Activated naive CD8-positive, alpha-beta T cell (primary cell): ENCODE data around the gene PRPH.
"Not testable (repeated sequence)": the region's sequence is repeated elsewhere in the genome, so short reads cannot be mapped to it uniquely, and the experiment has no call there.

ENCODE experiments used
- H3K27ac Mint-ChIP-seq: one replicate; pipeline ENCODE4 v1.8.0; 2021; ENCODE audit warnings: mixed read lengths
- H3K27me3 Mint-ChIP-seq: one replicate; pipeline ENCODE4 v1.8.0; 2021; ENCODE audit warnings: mixed read lengths
- H3K36me3 Mint-ChIP-seq: one replicate; pipeline ENCODE4 v1.8.0; 2021; ENCODE audit warnings: mixed read lengths
- H3K4me1 Mint-ChIP-seq: one replicate; pipeline ENCODE4 v1.8.0; 2021; ENCODE audit warnings: low read depth, mixed read lengths
- H3K4me3 Mint-ChIP-seq: one replicate; pipeline ENCODE4 v1.8.0; 2021; ENCODE audit warnings: mild to moderate bottlenecking, mixed read lengths
- H3K9me3 Mint-ChIP-seq: one replicate; pipeline ENCODE4 v1.8.0; 2021; ENCODE audit warnings: low read depth, mixed read lengths

The PRPH gene

DNA sequence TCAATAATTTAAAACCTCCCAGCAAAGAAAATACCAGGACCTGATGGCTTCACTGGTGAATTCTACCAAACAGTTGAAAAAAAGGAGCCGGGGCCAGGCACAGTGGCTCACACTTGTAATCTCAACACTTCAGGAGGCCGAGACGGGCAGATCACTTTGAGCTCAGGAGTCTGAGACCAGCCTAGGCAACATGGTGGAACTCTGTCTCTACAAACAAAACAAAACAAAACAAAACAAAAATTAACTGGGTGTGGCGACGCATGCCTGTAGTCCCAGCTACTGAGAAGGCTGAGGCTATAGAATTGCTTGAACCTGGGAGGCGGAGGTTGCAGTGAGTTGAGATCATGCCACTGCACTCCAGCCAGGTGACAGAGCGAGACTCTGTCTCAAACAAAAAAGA is 14.4 kb downstream of the PRPH start:
- Mint-ChIP-seq H3K9me3 (no peaks in the 10 kb centered on the region), H3K4me3 (no peak overlapping the region), H3K36me3 (no peaks in the 10 kb centered on the region), H3K27me3 (peaks cover 23% of the 10 kb centered on the region), H3K4me1 (no peaks in the 10 kb centered on the region), H3K27ac (no peak overlapping the region)

DNA sequence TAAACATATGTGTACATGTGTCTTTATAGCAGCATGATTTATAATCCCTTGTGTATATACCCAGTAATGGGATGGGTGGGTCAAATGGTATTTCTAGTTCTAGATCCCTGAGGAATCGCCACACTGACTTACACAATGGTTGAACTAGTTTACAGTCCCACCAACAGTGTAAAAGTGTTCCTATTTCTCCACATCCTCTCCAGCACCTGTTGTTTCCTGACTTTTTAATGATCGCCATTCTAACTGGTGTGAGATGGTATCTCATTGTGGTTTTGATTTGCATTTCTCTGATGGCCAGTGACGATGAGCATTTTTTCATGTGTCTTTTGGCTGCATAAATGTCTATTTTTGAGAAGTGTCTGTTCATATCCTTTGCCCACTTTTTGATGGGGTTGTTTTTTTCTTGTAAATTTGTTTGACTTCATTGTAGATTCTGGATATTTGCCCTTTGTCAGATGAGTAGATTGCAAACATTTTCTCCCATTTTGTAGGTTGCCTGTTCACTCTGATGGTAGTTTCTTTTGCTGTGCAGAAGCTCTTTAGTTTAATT is 15.6 kb downstream of the PRPH start:
- H3K36me3 Mint-ChIP-seq, H3K4me3 Mint-ChIP-seq, H3K9me3 Mint-ChIP-seq, H3K27ac Mint-ChIP-seq, H3K4me1 Mint-ChIP-seq: not testable (repeated sequence)
- H3K27me3 Mint-ChIP-seq: peaks cover 21% of the 10 kb centered on the region

DNA sequence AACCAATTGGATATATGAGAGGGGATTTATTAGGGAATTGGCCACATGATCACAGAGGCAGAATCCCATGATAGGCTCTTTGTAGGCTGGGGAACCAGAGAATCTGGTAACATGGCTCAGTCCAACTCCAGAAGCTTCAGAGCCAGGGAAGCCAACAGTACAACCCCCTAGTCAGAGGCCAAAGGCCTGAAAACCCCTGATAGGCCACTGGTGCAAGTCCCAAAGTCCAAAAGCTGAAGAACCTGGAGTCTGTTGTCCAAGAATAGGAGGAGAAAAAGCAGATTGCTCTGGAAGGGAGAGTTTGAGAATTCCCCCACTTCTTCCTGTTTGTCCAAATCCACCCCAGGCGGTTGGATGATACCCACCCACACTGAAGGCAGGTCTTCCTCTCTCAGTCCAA is 19.9 kb downstream of the PRPH start:
- H3K4me1 Mint-ChIP-seq: no peaks in the 10 kb centered on the region
- H3K27ac Mint-ChIP-seq: no peak overlapping the region
- no peaks in the 10 kb centered on the region for H3K9me3 Mint-ChIP-seq
- peaks cover 5% of the 10 kb centered on the region for H3K27me3 Mint-ChIP-seq
- no peak overlapping the region for H3K4me3 Mint-ChIP-seq
- H3K36me3 Mint-ChIP-seq: no peaks in the 10 kb centered on the region

DNA sequence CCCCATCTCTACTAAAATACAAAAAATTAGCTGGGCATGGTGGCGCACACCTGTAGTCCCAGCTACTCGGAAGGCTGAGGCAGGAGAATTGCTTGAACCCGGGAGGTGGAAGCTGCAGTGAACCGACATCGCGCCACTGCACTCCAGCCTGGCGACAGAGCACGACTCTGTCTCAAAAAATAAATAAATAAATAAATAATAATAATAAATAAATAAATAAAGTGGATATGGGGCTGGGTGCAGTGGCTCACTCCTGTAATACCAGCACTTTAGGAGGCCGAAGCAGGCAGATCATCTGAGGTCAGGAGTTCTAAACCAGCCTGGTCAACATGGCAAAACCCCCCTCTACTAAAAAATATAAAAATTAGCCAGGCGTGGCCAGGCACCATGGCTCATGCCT is 22.2 kb downstream of the PRPH start:
- not testable (repeated sequence) for H3K27ac Mint-ChIP-seq, H3K4me3 Mint-ChIP-seq, H3K36me3 Mint-ChIP-seq, H3K9me3 Mint-ChIP-seq, H3K27me3 Mint-ChIP-seq, H3K4me1 Mint-ChIP-seq

DNA sequence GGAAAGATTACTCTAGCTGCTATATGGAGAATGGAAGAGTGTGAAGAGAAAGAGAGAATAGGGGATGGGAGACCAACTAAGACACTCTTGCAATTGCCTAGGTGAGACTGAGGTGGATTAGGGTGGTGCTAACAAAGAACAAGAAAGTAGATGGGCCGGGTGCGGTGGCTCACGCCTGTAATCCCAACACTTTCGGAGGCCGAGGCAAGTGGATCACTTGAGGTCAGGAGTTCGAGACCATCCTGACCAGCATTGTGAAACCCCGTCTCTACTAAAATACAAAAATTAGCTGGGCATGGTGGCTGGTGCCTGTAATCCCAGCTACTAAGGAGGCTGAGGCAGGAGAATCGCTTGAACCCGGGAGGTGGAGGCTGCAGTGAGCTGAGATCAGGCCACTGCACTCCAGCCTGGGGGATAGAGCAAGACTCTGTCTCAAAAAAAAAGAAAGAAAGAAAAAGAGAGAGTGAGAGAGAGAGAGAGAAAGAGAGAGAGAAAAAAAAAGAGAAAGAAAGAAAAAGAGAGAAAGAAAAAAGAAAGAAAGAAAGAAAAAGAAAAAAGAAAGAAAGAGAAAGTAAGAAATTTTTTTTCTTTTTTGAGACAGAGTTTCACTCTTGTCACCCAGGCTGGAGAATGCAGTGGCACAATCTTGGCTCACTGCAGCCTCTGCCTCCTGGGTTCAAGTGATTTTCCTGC is 25.6 kb downstream of the PRPH start:
- not testable (repeated sequence) for H3K27ac Mint-ChIP-seq, H3K27me3 Mint-ChIP-seq, H3K36me3 Mint-ChIP-seq, H3K9me3 Mint-ChIP-seq
- peak overlapping the region; percentile 50 for H3K4me3 Mint-ChIP-seq
- H3K4me1 Mint-ChIP-seq: peaks cover 15% of the 10 kb centered on the region

DNA sequence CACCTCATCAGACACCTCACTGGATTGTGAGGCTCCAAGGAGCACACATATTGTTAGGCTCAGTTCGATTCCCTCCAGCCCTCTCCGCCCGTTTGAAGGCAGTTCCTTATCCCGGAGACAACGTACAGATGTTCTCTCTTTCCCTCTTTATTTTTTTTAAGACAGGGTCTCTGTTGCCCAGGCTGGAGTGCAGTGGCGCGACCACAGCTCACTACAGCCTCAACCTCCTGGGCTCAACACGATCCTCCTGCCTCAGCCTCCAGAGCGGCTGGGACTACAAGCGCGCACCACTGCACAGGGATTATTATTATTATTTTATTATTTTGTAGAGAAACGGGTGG is 27.4 kb downstream of the PRPH start:
- Mint-ChIP-seq H3K4me1 (peaks cover 15% of the 10 kb centered on the region), H3K4me3 (peak overlapping the region; percentile 95), H3K27ac (peak overlapping the region; percentile 89), H3K36me3 (no peaks in the 10 kb centered on the region), H3K9me3 (no peaks in the 10 kb centered on the region), H3K27me3 (no peaks in the 10 kb centered on the region)

DNA sequence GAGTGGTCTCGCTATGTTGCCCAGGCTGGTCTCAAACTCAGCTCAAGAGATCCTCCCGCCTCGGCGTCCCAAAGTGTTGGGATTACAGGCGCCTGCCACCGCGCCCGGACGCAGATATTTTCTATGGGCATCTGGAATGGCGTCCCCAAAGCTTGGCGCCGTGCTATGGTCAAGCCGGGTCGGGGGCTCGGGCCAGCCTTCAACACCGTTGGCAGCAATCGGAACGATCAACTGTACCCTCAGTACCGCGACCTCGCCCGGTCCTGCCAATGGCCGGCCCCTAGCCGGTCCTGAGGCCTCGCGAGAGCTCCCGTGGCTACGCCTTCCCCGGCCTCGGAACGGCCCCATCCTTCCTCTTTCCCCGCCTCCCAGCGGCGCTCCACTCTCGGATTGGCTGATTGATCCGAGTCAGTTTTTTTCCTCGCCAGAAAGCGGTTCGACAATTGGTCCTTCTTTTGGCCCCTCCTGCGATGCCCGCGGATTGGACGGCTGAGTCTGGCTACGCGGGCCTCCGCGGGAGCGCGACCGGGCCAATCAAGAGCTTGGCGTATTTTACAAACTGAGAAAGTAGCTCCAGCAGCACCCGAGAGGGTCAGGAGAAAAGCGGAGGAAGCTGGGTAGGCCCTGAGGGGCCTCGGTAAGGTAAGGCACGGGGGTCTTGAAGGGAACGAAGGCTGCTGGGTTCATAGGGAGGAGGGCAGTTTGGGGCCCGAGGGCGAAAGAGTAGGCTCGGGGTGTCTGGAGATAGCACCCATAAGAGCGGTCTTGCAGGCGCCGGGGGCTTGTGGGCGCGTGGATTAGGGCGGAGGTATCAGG is 28.0 kb downstream of the PRPH start, which contains the start of gene TROAP:
Gene TROAP, plus strand, starts transcription at position 548 of the 816 bp plus-strand sequence. CDS start 354 bp downstream, outside the sequence.
- H3K9me3 Mint-ChIP-seq: no peaks in the 10 kb centered on the region
- H3K27me3 Mint-ChIP-seq: no peaks in the 10 kb centered on the region
- peaks cover 15% of the 10 kb centered on the region for H3K4me1 Mint-ChIP-seq
- H3K4me3 Mint-ChIP-seq: peak within 1 kb of the TSS; percentile 95
- no peaks in the 10 kb centered on the region for H3K36me3 Mint-ChIP-seq
- H3K27ac Mint-ChIP-seq: peak within 1 kb of the TSS; percentile 89

DNA sequence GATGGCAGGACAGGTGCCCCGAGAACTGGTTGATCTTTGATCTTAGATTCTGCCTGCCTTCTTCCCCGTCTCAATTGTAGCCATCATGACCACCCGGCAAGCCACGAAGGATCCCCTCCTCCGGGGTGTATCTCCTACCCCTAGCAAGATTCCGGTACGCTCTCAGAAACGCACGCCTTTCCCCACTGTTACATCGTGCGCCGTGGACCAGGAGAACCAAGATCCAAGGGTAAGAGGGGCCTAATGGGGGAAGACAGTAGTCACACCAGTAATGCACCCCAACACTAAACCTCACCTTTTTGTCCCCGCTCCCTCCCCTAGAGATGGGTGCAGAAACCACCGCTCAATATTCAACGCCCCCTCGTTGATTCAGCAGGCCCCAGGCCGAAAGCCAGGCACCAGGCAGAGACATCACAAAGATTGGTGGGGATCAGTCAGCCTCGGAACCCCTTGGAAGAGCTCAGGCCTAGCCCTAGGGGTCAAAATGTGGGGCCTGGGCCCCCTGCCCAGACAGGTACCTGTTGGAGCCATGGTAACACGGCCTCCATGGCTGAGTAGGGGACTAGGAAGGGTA is 28.7 kb downstream of the PRPH start:
- no peaks in the 10 kb centered on the region for H3K27me3 Mint-ChIP-seq
- peaks cover 15% of the 10 kb centered on the region for H3K4me1 Mint-ChIP-seq
- H3K4me3 Mint-ChIP-seq: peak overlapping the region; percentile 95
- peak overlapping the region; percentile 89 for H3K27ac Mint-ChIP-seq
- no peaks in the 10 kb centered on the region for H3K9me3 Mint-ChIP-seq
- no peaks in the 10 kb centered on the region for H3K36me3 Mint-ChIP-seq

DNA sequence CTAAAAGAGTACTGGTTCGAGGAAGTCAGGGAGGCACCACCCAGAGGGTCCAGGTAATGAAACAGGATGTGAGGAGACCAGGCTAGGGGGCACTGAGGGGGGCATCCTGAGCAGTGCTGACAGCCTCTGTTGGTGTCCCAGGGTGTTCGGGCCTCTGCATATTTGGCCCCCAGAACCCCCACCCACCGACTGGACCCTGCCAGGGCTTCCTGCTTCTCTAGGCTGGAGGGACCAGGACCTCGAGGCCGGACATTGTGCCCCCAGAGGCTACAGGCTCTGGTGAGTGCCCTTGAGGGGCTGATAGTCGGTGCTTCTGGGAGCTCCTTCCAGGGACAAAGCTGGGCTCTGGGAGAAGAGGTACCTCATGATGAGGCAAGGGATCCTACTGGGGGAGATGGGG is 30.7 kb downstream of the PRPH start:
- H3K4me1 Mint-ChIP-seq: peaks cover 15% of the 10 kb centered on the region
- no peaks in the 10 kb centered on the region for H3K9me3 Mint-ChIP-seq
- no peak overlapping the region for H3K27ac Mint-ChIP-seq
- no peaks in the 10 kb centered on the region for H3K27me3 Mint-ChIP-seq
- no peaks in the 10 kb centered on the region for H3K36me3 Mint-ChIP-seq
- H3K4me3 Mint-ChIP-seq: no peak overlapping the region

DNA sequence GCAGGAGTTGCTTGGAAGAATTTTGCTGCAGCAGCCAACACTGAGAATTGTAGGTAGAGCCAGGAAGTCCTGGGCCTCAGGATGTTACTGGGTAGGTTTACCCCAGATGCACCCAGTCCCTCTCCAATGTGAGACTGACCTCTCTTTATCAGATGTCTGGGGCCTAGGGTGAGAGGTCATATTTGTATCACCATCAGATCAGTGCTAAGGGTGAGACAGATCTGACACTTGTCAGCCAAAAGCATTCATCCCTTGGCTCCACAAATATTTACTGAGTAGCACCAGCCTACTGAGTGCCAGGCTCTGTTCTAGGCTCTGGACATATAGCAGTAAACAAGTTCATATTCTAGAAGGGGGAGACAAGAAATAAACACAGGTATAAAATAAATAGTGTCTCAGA is 32.4 kb downstream of the PRPH start:
- Mint-ChIP-seq H3K9me3 (no peaks in the 10 kb centered on the region), H3K36me3 (no peaks in the 10 kb centered on the region), H3K27ac (no peak overlapping the region), H3K4me1 (peaks cover 9% of the 10 kb centered on the region), H3K4me3 (no peak overlapping the region), H3K27me3 (peaks cover 8% of the 10 kb centered on the region)

DNA sequence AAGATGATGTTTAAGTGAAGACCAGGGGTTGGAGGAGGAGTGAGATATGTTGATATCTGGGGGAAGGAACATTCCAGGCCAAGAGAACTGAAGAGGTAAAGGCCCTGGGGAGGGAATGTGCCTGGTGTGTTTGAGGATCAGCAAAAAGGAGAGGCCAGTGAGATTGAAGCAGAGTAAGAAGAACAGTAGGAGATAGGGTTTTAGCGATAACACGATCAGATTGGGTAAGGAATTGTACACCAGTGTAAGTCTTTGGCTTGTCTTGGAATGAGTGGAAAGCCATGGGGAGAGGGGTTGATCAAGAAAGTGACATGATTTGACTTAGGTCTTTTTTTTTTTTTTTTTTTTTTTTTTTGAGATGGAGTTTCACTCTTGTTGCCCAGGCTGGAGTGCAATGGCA is 32.9 kb downstream of the PRPH start:
- no peak overlapping the region for H3K4me3 Mint-ChIP-seq
- peaks cover 11% of the 10 kb centered on the region for H3K27me3 Mint-ChIP-seq
- H3K27ac Mint-ChIP-seq: no peak overlapping the region
- no peaks in the 10 kb centered on the region for H3K36me3 Mint-ChIP-seq
- no peaks in the 10 kb centered on the region for H3K9me3 Mint-ChIP-seq
- H3K4me1 Mint-ChIP-seq: peaks cover 9% of the 10 kb centered on the region

DNA sequence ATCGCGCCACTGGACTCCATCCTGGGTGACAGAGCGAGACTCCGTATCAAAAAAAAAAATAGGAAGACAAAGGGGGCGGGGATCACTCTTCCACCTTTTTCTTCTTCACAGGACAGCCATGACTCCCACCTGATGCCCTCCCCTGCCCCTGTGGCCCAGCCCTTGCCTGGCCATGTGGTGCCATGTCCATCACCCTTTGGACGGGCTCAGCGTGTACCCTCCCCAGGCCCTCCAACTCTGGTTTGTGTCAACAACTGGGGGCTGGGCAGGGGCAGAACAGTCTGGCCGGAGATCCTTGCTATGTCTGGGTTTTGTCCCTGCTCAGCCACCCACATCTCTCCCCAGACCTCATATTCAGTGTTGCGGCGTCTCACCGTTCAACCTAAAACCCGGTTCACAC is 33.9 kb downstream of the PRPH start:
- H3K27ac Mint-ChIP-seq: no peak overlapping the region
- H3K4me3 Mint-ChIP-seq: no peak overlapping the region
- H3K36me3 Mint-ChIP-seq: no peaks in the 10 kb centered on the region
- H3K9me3 Mint-ChIP-seq: no peaks in the 10 kb centered on the region
- H3K27me3 Mint-ChIP-seq: peaks cover 13% of the 10 kb centered on the region
- H3K4me1 Mint-ChIP-seq: peaks cover 10% of the 10 kb centered on the region

DNA sequence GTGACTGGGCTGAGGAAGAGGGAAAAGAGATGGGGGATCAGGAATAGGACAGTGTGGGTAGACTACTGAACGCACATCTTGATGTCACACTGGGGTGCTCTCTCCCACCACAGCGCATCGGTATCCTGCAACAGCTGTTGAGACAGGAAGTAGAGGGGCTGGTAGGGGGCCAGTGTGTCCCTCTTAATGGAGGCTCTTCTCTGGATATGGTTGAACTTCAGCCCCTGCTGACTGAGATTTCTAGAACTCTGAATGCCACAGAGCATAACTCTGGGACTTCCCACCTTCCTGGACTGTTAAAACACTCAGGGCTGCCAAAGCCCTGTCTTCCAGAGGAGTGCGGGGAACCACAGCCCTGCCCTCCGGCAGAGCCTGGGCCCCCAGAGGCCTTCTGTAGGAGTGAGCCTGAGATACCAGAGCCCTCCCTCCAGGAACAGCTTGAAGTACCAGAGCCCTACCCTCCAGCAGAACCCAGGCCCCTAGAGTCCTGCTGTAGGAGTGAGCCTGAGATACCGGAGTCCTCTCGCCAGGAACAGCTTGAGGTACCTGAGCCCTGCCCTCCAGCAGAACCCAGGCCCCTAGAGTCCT is 35.2 kb downstream of the PRPH start:
- H3K9me3 Mint-ChIP-seq: no peaks in the 10 kb centered on the region
- no peak overlapping the region for H3K27ac Mint-ChIP-seq
- no peak overlapping the region for H3K4me3 Mint-ChIP-seq
- H3K4me1 Mint-ChIP-seq: peaks cover 11% of the 10 kb centered on the region
- peaks cover 21% of the 10 kb centered on the region for H3K27me3 Mint-ChIP-seq
- no peaks in the 10 kb centered on the region for H3K36me3 Mint-ChIP-seq

DNA sequence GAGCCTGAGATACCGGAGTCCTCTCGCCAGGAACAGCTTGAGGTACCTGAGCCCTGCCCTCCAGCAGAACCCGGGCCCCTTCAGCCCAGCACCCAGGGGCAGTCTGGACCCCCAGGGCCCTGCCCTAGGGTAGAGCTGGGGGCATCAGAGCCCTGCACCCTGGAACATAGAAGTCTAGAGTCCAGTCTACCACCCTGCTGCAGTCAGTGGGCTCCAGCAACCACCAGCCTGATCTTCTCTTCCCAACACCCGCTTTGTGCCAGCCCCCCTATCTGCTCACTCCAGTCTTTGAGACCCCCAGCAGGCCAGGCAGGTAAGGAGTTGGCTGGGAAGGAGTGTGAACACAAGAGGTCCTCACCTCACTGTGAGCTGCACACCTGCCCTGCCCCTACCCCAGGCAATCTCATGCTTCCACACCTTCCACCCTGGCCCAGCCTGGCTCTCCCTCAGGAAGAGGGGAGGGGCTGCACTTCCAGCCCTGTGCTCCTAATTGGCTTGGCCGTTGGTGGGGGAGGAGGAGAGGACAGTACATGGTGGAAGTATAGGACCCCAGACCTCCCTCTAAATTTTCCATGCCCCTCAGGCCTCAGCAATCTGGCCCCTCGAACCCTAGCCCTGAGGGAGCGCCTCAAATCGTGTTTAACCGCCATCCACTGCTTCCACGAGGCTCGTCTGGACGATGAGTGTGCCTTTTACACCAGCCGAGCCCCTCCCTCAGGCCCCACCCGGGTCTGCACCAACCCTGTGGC is 35.9 kb downstream of the PRPH start:
- Mint-ChIP-seq H3K27ac (no peak overlapping the region), H3K4me1 (peaks cover 16% of the 10 kb centered on the region), H3K4me3 (no peak overlapping the region)

More for the DNA sequence above, 35.9 kb downstream of the PRPH start:
- no peaks in the 10 kb centered on the region for H3K36me3 Mint-ChIP-seq
- peaks cover 27% of the 10 kb centered on the region for H3K27me3 Mint-ChIP-seq
- no peaks in the 10 kb centered on the region for H3K9me3 Mint-ChIP-seq
